Activated CD4-positive, alpha-beta T cell treated with anti-CD3 and anti-CD28 coated beads, Interleukin-2, amount 50 U/mL, for 16 hours (primary cell): ENCODE data around the gene PNPLA2.

ENCODE experiments used
- DNase-seq: peaks from one replicate; pipeline ENCODE4 v3.0.0-alpha.2; 2020

PNPLA2 gene

DNA sequence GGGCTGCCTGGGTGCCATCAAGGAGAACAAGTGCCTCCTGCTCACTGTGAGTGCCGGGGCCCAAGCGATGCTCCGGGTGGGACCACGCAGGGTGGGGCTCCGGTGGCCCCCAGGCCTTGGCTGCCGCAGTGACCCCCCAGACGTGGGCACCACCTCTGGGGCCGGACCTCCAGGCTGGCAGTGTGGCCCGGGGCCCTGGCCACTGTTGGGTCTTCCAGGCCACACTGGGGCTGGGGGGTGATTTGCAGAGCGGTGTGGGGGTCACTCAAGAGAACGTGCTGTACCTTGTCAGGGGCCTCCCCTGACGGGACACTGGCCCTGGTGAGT is 43.9 kb downstream of the PNPLA2 start:
- DNase-seq = no peak

GRCh38 chr11:863023-863909 is 44.6 kb downstream of the PNPLA2 start:
- no peak for DNase-seq

DNA sequence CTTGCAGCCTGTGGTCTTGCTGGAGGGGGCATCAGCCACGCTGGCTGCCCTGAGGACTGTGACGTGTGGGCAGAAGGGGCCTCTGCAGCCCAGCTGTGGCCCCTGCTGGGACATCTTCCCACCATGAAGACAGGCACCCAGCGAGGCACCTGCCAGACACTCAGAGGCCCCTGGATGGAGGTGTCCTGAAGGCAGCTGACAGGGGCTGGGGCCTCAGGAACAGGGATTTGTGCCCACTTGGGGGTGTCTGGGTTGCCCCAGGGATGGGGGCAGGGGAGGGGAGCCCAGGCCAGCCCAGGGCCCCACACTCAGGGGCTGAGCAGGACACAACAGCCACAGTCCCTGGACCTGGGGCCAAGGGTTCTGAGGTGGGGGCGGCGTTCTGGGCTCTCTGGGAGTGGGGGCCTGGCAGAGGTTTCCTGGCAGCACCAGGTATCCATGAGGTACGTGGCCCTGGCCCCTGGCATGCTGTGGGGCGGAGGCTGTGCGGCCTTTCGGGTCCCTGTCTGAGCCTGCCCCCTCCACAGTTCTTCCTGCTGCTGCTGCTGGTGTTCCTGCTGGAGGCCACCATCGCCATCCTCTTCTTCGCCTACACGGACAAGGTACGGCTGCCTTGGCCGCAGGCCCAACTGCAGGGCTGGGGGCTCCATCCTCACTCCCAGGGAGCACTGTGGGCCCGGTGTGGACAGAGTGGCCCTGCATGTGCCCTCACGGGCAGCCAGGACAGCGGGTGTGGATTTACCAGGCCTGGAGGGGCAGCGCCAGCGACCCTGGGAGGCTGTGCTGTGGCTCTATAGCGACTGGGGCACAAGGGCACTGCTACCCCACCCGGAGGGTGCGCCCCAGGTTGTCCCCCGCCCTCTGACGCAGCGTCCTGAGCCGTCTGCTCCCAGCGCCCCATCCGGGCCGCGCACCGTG is 45.5 kb downstream of the PNPLA2 start:
- DNase-seq = no peak

DNA sequence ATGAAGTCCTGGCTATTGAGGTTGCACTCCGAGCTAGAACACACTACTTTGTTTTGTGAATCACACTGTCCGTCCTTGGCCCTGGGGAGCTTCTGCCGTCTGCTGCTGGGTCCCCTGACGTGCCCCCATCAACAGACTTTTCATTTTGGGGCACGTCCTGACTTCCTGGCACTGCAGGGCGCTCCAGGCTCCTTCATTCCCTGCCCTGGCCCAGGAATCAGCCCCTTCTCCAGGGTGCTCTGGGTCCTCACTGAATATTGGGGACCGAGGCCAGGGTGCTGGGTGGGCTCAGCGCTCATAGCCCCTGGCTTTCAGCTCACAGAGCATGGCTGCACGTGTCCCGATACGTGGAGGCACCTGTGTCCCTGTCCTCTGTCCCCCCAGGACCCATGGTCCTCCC is 46.2 kb downstream of the PNPLA2 start:
- no peak for DNase-seq

- DNase-seq = no peak
These were observed 47.0 kb downstream of the PNPLA2 start for GRCh38 chr11:865462-866430.

- no peak for DNase-seq
These were observed 47.8 kb downstream of the PNPLA2 start for GRCh38 chr11:866481-866880.

DNA sequence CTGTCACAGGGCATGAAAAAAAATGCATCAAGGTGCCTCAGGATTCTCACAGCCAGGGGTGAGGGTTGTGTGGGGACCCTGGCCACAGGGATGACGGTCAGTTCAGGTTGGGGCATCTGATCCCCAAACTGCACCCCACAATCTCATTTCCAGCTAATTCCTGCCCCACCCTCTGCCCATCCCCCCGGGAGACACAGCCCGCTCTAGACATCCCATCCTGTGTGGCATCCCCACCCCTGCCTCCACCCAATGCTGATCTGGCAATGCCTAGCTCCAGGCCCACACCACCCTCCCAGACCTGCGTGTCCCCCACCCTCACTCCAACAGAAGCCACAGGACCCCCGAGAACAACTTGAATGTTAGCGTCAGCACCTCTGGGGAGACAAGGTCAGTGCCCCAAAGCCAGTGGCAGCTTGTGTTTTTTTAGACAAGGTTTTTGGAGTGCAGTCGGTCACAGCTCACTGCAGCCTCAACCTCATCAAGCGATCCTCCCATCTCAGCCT is 49.2 kb downstream of the PNPLA2 start:
- DNase-seq = no peak

- DNase-seq = no peak
These were observed 49.7 kb downstream of the PNPLA2 start for GRCh38 chr11:868394-868793.

GRCh38 chr11:868802-869201 is 50.1 kb downstream of the PNPLA2 start:
- no peak for DNase-seq

GRCh38 chr11:869399-870126 is 50.8 kb downstream of the PNPLA2 start:
- no peak for DNase-seq

DNA sequence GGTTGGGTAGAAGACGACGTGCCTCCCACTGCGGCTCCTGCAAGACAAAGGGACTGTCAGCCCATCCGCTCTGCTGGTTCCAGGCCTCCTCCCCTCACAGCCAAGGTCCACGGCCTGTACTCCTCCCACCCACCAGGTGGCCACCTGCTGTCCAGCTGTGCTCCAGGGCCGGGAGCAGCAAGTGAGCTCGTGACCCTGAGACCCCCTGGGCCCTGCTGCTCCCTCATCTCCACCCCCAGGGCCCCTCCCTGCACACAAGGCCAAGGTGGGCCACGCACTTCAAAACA is 51.4 kb downstream of the PNPLA2 start:
- DNase-seq = no peak

- DNase-seq = no peak
These were observed 51.7 kb downstream of the PNPLA2 start for GRCh38 chr11:870418-870817.

DNA sequence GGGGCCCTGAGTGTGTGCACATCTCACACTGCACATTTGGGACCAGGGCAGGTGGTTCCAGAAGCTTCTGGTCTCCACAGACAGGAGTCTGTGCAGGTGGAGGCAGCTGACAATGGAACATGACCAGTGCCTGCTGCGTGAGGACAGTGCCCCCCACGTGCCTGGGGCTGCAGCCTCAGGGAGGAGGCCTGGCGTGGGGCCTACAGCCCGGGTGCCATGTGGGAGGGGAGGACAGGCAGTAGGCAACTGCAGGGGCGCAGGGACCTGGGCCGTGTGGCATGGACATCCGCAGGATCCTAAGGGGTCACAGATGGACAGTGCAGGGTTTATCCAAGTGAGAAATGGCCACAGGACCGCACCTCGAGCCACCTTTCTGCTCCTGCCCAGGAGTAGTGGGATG is 52.8 kb downstream of the PNPLA2 start:
- DNase-seq = no peak

GRCh38 chr11:872799-873198 is 54.1 kb downstream of the PNPLA2 start:
- no peak for DNase-seq

DNA sequence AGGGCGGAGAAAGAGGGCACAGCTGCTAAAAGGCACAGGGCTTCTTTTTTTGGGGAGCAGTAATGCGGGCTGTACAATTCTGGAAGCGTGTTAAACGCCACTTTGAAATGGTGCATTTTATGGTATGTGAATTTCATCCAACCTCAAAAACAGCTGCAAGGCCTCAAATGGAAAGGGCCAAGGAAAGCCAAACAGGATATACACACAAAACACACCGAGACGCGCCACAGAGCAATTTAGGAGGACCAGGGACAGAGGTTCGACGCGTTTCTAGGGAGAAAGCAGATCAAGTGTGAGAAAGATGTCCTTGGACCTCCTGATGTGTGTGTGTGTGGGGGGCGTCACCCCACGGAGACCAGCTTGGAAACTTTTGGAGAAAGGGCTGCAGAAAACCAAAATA is 55.0 kb downstream of the PNPLA2 start:
- DNase-seq = no peak
